Left renal cortex interstitium (tissue), 4 donors: ENCODE data around the gene TCIRG1. TPM values are rescaled to one million over a fixed set of nuclear protein-coding genes. Genes with fewer than 3 reads are reported as not detected.

Experiments
- DNase-seq, 4 donors: peaks; one replicate each; pipeline ENCODE4 v3.0.0-alpha.2; 2013; ENCODE audit warnings: low read depth in 4 of 4, low spot score in 2 of 4, missing footprints in 1 of 4
- polyA plus RNA-seq, 4 donors: library from polyadenylated mRNA; unstranded; fragments of 120-200 nt; gene quantifications; one replicate each; pipeline ENCODE4 v1.2.1, GENCODE V29; 2013; ENCODE audit not compliant: insufficient read length in 4 of 4

Gene TCIRG1
- polyA plus RNA-seq, 4 donors, result 15.3 to 37.6 (median 26.7) TPM

- no peak for DNase-seq
Measured at GRCh38 chr11:68036141-68036716, 2.6 kb upstream of the TCIRG1 start.

GRCh38 chr11:68036717-68037239 lies 2.0 kb upstream of the TCIRG1 start:
- no peak for DNase-seq

GRCh38 chr11:68037411-68038225 lies 1.2 kb upstream of the TCIRG1 start:
- no peak for DNase-seq

DNA sequence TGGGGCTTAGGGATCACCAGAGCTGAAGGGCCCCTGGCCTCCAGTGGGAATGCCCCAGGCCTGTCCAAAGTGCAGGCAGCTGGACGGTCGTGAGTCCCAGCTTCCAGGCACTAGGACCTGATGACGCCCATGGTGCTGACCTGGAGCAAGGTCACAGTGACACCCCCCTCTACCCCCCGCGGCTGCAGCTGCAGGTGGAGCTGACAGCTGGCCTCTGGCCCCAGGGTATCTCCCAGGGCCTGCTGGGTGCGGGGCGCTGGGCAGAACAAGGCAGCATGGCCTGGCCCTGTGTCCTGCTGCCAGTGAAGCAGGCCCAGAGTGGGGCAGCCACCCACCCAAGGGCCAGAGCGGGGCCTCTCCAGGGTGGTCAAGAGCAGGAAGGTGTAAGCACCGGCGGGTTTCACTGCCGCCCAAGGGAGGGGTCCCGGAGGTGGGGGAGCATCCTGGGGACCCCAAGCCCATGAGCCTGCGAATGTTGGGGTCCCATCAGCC lies 553 bp upstream of the TCIRG1 start:
- DNase-seq, result no peak

DNA sequence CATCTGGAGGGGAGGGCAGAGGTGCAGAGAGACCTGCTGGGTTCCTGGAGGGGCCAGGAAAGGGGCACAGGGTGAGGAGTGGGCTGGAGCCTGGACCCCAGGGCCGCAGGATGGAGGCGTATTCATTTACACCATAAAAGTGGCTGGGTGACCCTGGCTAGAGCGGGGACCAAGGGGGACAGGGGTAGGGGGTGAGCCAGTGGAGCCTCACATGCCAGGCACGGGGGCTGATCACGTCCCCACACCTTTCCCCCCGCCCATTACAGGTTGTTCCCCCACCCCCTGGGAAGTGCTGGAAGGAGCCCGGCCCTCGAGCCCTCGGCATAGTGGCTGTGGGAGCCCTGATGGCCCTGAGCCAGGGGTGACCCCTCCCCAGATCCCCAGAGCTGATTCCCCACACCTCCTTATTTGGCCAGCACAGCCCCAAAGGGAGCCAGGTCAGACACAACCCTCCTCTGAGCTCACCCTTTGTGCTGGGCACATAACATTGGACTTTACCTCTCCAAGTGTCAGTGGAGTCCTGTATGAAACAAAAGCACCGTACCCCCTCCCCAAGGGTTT lies 781 bp downstream of the TCIRG1 start:
- no peak for DNase-seq

- DNase-seq, result peak in 1 of 4 donors; percentile 24
Measured at GRCh38 chr11:68040101-68040956, 1.5 kb downstream of the TCIRG1 start.

GRCh38 chr11:68040957-68041591 lies 2.2 kb downstream of the TCIRG1 start:
- no peak for DNase-seq

DNA sequence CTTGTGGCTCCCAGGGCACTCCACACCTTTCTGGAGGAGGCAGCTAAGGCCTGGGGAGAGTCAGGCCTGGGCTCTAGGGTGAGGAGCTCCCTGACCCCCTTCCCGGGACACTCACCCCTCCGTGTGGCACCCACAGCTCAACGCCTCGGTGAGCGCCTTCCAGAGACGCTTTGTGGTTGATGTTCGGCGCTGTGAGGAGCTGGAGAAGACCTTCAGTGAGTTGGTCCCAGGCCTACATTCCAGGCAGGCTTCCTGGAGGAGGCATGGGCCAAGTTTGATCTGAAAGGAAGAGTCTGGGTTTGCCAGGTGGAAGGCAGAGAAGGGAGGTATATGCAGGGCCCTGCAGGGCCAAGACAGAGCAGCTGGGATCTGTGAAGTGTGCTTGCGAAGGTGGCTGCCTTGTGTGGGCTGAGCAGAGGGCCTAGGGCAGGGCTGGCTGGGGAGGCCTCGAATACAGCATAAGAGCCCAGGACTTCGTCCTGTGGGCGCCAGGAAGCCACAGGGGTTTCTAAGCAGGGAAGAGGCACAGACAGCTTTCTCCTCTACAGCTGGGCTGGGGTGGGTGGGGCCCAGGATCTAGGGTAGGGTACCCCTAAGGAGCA lies 2.9 kb downstream of the TCIRG1 start:
- no peak for DNase-seq

DNA sequence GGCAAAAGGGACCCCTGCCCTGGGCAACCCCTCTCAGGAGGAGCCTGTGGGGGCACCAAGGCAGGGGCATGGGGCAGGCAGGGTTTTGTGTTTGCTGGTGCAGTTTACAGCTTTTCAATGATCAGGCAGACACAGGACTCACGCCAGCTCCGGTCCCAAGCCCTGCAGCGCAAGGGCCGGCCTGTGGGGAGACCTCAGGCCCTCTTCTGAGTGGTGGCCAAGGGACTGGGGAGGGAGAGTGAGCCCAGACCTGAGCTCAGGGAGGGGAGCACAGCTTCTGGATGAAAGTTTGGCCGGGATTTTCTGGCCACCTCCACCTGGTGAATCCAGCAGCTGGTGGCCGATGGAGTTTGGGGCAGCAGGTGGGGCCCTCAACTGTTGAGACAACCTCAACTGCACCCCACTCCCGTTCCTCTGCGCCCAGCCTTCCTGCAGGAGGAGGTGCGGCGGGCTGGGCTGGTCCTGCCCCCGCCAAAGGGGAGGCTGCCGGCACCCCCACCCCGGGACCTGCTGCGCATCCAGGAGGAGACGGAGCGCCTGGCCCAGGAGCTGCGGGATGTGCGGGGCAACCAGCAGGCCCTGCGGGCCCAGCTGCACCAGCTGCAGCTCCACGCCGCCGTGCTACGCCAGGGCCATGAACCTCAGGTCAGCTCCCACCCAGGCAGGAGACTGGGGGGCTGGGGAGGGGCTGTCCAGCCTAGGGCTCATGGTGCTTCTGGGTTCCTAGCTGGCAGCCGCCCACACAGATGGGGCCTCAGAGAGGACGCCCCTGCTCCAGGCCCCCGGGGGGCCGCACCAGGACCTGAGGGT lies 3.6 kb downstream of the TCIRG1 start:
- DNase-seq, result no peak

GRCh38 chr11:68043029-68043348 lies 4.2 kb downstream of the TCIRG1 start:
- no peak for DNase-seq

DNA sequence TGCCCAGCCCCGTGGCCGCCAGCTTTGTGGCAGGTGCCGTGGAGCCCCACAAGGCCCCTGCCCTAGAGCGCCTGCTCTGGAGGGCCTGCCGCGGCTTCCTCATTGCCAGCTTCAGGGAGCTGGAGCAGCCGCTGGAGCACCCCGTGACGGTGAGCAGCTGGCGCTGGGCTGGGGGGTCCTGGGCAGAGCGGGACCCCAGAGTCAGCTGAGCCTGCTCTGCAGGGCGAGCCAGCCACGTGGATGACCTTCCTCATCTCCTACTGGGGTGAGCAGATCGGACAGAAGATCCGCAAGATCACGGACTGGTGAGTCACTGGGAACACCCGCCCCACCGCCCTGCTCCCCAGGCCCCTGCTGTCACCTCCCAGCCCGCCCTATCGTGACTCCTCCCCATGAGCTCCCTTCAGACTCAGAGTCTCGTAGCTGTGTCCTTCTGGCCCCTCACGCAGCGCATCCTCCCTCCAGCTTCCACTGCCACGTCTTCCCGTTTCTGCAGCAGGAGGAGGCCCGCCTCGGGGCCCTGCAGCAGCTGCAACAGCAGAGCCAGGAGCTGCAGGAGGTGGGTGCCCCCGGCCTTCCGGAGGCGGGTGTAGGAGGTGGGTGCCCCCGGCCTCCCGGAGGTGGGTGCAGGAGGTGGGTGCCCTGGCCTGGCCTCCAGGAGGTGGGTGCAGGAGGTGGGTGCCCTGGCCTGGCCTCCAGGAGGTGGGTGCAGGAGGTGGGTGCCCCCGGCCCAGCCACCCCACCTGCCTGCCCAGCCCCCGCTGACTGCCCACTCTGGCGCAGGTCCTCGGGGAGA lies 4.7 kb downstream of the TCIRG1 start:
- no peak for DNase-seq

DNA sequence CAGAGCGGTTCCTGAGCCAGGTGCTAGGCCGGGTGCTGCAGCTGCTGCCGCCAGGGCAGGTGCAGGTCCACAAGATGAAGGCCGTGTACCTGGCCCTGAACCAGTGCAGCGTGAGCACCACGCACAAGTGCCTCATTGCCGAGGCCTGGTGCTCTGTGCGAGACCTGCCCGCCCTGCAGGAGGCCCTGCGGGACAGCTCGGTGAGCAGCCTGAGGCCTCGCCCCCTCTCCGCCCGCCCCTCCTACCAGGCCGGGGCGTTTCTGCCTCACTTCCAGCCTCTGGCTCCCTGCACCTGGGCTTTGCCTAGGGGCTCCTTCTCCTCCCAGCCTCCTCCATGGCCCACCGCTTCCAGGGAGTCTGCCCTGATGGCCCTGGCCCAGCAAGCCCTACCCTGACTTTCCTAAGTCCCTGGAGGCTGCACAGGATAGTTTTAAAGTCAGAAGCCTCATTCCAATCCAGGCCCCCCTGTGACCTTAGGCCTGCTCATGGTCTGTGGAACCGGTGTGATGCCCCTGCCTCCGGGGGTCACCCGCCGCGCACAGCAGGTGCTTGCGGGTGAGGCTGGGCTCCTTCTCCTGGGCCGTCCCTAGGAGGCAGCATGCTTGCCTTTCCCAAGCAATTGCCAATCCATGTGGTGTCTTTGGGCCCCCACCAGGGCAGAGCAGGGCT lies 5.5 kb downstream of the TCIRG1 start:
- no peak for DNase-seq

DNA sequence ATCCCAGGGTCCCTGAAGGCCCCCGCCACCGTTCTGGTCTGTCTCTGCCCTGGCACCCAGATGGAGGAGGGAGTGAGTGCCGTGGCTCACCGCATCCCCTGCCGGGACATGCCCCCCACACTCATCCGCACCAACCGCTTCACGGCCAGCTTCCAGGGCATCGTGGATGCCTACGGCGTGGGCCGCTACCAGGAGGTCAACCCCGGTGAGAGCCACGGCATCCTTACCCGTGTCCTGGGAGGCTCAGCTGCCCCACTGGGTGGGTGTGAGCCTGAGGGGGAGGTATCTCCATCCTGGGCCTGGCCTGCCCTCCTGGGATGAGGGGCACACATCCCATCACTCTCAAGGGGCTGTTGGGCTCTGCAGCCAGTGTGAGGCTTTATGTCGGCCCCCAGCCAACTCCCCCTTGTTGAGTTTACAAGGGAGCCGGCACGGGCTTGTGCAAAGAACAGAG lies 6.1 kb downstream of the TCIRG1 start:
- DNase-seq, result no peak

- DNase-seq, result no peak
Measured at GRCh38 chr11:68047437-68048290, 8.8 kb downstream of the TCIRG1 start.

- no peak for DNase-seq
Measured at GRCh38 chr11:68048681-68049508, 10.1 kb downstream of the TCIRG1 start.
